Natural killer cell (primary cell): ENCODE measurements around the gene C1QTNF6. TPM values are rescaled to one million over a fixed set of nuclear protein-coding genes. Genes with fewer than 3 reads are reported as not detected.

Source experiments
- ATAC-seq, 3 donors: fragments of 150-1000 bp in 2 of 3; fragments of 200-7000 bp in 1 of 3; cut with Tn5 transposase; 1 replicate in 1 of 3; 2 replicates in 2 of 3; pipeline ENCODE4 v1.10.0; 2021; ENCODE audit warnings: mild to moderate bottlenecking in 2 of 3, moderate library complexity in 2 of 3
- DNase-seq, 2 donors: peaks; one replicate each; pipeline versions ENCODE4 v3.0.0 to v3.0.0-alpha.2; 2013 to 2021; ENCODE audit warnings: mixed read lengths in 1 of 2
- H3K27ac ChIP-seq: one replicate; pipeline ENCODE4 v1.5.1; 2013; ENCODE audit warnings: mild to moderate bottlenecking, low read length
- H3K27me3 ChIP-seq: one replicate; pipeline ENCODE4 v1.6.1; 2013; ENCODE audit warnings: low read length; ENCODE audit not compliant: control insufficient read depth, insufficient read depth
- H3K36me3 ChIP-seq: one replicate; pipeline ENCODE4 v1.6.1; 2013; ENCODE audit warnings: low read length; ENCODE audit not compliant: control insufficient read depth, insufficient read depth
- H3K4me1 ChIP-seq: one replicate; pipeline ENCODE4 v1.6.1; 2013; ENCODE audit warnings: low read length; ENCODE audit not compliant: control insufficient read depth, insufficient read depth
- H3K4me3 ChIP-seq: one replicate; pipeline ENCODE4 v1.5.1; 2013; ENCODE audit warnings: low read length
- H3K9me3 ChIP-seq: one replicate; pipeline ENCODE4 v1.6.1; 2013; ENCODE audit warnings: low read length; ENCODE audit not compliant: control insufficient read depth, insufficient read depth
- H3K27ac Mint-ChIP-seq, 2 donors: one replicate each; pipeline ENCODE4 v1.8.0; 2022; ENCODE audit warnings: mild to moderate bottlenecking in 2 of 2, mixed read lengths in 2 of 2, moderate library complexity in 1 of 2
- H3K27me3 Mint-ChIP-seq, 2 donors: one replicate each; pipeline ENCODE4 v1.8.0; 2022; ENCODE audit warnings: low read depth in 2 of 2, mixed read lengths in 2 of 2
- H3K36me3 Mint-ChIP-seq: one replicate; pipeline ENCODE4 v1.8.0; 2022; ENCODE audit warnings: mixed read lengths
- H3K4me1 Mint-ChIP-seq, 2 donors: one replicate each; pipeline ENCODE4 v1.8.0; 2022; ENCODE audit warnings: mixed read lengths in 2 of 2
- H3K4me3 Mint-ChIP-seq: one replicate; pipeline ENCODE4 v1.8.0; 2022; ENCODE audit warnings: mild to moderate bottlenecking, moderate library complexity, mixed read lengths
- H3K9me3 Mint-ChIP-seq, 2 donors: one replicate each; pipeline ENCODE4 v1.8.0; 2022; ENCODE audit warnings: mixed read lengths in 2 of 2
- CTCF ChIP-seq: fragments of 200-600 bp; IDR thresholded peaks from one replicate; pipeline ENCODE4 v1.8.0; 2022; ENCODE audit warnings: antibody characterized with exemption
- WGBS: methylation state at CpG from one replicate; pipeline ENCODE4 v1.1.7; 2013; ENCODE audit warnings: missing lambda C conversion rate; ENCODE audit not compliant: insufficient coverage; 5-methylcytosine and 5-hydroxymethylcytosine counted together
- intact Hi-C: fragments of 100-400 bp; cut with micrococcal nuclease; formaldehyde crosslinking; loops from one replicate; pipeline ENCODE4 v1.14.2; 2022
- total RNA-seq, 4 donors: library from RNA; stranded (reverse); fragments of 120-200 nt in 1 of 4; gene quantifications; one replicate each; pipeline versions ENCODE4 v1.2.3 to v1.2.4, GENCODE V29; 2013 to 2022

C1QTNF6 gene
- total RNA-seq, 3 donors from 2014 or later (not counting 1 experiment from before 2014, with no cell fraction given): 6.0 to 10.3 (median 6.7) TPM

GRCh38 chr22:37206118-37206840 lies 18.2 kb upstream of the C1QTNF6 start:
- 94% methylated on average over 16 of the region's 16 CpGs for WGBS
- TF ChIP-seq CTCF: no peak
- Mint-ChIP-seq H3K36me3 (no peaks in the 10 kb centered on the region), H3K4me3 (no peak overlapping the region), H3K4me1 (peaks cover 0 to 12% of the 10 kb centered on the region in 2 donors), H3K27ac (no peak overlapping the region), H3K27me3 (no peaks in the 10 kb centered on the region), H3K9me3 (no peaks in the 10 kb centered on the region)
- Histone ChIP-seq H3K27ac (no peak overlapping the region), H3K4me1 (no peaks in the 10 kb centered on the region), H3K9me3 (no peaks in the 10 kb centered on the region), H3K27me3 (no peaks in the 10 kb centered on the region), H3K36me3 (no peaks in the 10 kb centered on the region), H3K4me3 (no peak overlapping the region)
- intact Hi-C loops: no loop called here
- DNase-seq (no peak), ATAC-seq (no peak)

GRCh38 chr22:37205046-37205445 lies 17.0 kb upstream of the C1QTNF6 start:
- no peak overlapping the region for H3K4me3 Mint-ChIP-seq
- Histone ChIP-seq H3K4me3 (no peak overlapping the region), H3K36me3 (no peaks in the 10 kb centered on the region), H3K27ac (no peak overlapping the region), H3K4me1 (peaks cover under 1% of the 10 kb centered on the region), H3K27me3 (no peaks in the 10 kb centered on the region), H3K9me3 (no peaks in the 10 kb centered on the region)
- peaks cover 0 to 7% of the 10 kb centered on the region in 2 donors for H3K4me1 Mint-ChIP-seq
- H3K27me3 Mint-ChIP-seq: no peaks in the 10 kb centered on the region
- WGBS: 80% methylated on average over 5 of the region's 5 CpGs
- H3K27ac Mint-ChIP-seq: no peak overlapping the region
- no peak for ATAC-seq
- H3K36me3 Mint-ChIP-seq: no peaks in the 10 kb centered on the region
- H3K9me3 Mint-ChIP-seq: no peaks in the 10 kb centered on the region
- TF ChIP-seq CTCF: no peak
- intact Hi-C loops: no loop called here
- no peak for DNase-seq

GRCh38 chr22:37204045-37204655 lies 16.1 kb upstream of the C1QTNF6 start:
- Mint-ChIP-seq H3K4me1 (peaks cover 6 to 13% of the 10 kb centered on the region in 2 donors), H3K9me3 (no peaks in the 10 kb centered on the region), H3K27ac (no peak overlapping the region), H3K27me3 (no peaks in the 10 kb centered on the region), H3K4me3 (no peak overlapping the region), H3K36me3 (no peaks in the 10 kb centered on the region)
- no peaks in the 10 kb centered on the region for H3K9me3 ChIP-seq
- H3K36me3 ChIP-seq: no peaks in the 10 kb centered on the region
- no peak for TF ChIP-seq CTCF
- no peak for ATAC-seq
- H3K4me3 ChIP-seq: no peak overlapping the region
- DNase-seq: no peak
- H3K27me3 ChIP-seq: no peaks in the 10 kb centered on the region
- 91% methylated on average over 5 of the region's 5 CpGs for WGBS
- peaks cover 7% of the 10 kb centered on the region for H3K4me1 ChIP-seq
- intact Hi-C loops: no loop called here
- no peak overlapping the region for H3K27ac ChIP-seq
